Kidney epithelial cell (primary cell): Measurements from ENCODE around the gene SERTM1. TPM values are rescaled to one million over a fixed set of nuclear protein-coding genes. Genes with fewer than 3 reads are reported as not detected.

ENCODE experiments used
- DNase-seq: peaks from one replicate; pipeline ENCODE4 v3.0.0-alpha.2; 2010; ENCODE audit warnings: low read depth
- H3K27me3 ChIP-seq: 2 replicates; pipeline ENCODE4 v1.6.0; 2011; ENCODE audit warnings: low read length; ENCODE audit not compliant: control insufficient read depth, insufficient read depth
- H3K36me3 ChIP-seq: 2 replicates; pipeline ENCODE4 v1.5.1; 2011; ENCODE audit warnings: low read length; ENCODE audit not compliant: control insufficient read depth, insufficient read depth
- H3K4me3 ChIP-seq: 2 replicates; pipeline ENCODE4 v1.5.1; 2011; ENCODE audit warnings: low read depth, mild to moderate bottlenecking, control low read depth, low read length
- total RNA-seq: library from RNA; depleted of rRNA; stranded (reverse); fragments of >200 nt; gene quantifications from 2 replicates; pipeline ENCODE4 v1.2.3, GENCODE V29; 2015
- TF ChIP-seq, protein P1 (sequence below): IDR thresholded peaks from 2 replicates; pipeline ENCODE4 v1.5.1; 2011; ENCODE audit warnings: mild to moderate bottlenecking, moderate library complexity, low read length, control low read depth, inconsistent platforms; ENCODE audit not compliant: insufficient read depth, poor library complexity, severe bottlenecking

The SERTM1 gene
- total RNA-seq, 1 donor from 2014 or later: not detected

DNA sequence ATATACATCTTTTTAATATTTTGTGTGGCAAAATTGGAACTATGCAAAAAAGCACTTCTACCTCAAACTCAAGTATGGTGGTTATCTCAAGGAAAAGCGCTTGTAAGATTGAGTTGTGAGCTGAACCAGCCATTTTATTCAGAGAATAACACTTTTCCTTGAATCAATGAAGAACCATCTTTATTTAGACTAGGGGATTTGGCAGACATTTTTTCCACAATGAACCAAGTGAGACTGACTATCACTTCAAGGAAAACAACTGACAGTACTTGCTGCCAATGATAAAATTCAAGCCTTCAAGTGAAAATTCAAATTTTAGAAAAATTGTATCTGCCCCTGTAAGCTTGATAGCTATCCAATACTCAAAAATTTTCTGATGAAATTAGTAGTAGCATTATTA lies 23.2 kb upstream of the SERTM1 start:
- DNase-seq: no peak
- no peak overlapping the region for H3K4me3 ChIP-seq
- H3K27me3 ChIP-seq: no peaks in the 10 kb centered on the region
- TF ChIP-seq, protein P1, sequence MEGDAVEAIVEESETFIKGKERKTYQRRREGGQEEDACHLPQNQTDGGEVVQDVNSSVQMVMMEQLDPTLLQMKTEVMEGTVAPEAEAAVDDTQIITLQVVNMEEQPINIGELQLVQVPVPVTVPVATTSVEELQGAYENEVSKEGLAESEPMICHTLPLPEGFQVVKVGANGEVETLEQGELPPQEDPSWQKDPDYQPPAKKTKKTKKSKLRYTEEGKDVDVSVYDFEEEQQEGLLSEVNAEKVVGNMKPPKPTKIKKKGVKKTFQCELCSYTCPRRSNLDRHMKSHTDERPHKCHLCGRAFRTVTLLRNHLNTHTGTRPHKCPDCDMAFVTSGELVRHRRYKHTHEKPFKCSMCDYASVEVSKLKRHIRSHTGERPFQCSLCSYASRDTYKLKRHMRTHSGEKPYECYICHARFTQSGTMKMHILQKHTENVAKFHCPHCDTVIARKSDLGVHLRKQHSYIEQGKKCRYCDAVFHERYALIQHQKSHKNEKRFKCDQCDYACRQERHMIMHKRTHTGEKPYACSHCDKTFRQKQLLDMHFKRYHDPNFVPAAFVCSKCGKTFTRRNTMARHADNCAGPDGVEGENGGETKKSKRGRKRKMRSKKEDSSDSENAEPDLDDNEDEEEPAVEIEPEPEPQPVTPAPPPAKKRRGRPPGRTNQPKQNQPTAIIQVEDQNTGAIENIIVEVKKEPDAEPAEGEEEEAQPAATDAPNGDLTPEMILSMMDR: no peak
- no peaks in the 10 kb centered on the region for H3K36me3 ChIP-seq

DNA sequence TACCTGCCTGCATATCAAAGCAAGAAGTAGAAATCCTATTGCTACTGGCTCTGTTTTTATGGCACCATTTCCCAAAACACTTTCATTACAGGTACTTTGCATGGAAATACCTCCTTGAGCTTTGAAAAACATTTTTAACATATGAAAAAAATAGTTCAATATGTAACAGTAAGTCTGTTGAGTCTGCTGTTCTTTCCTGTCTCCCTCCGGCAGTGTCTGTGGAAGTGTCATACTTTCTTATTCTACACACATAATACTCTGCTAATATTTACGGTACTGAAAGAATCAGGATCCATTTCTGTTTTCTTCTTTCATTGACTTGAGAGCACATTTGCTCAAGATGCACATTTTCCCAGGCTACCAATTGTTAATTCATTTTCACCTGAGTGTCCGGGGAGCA lies 8.2 kb upstream of the SERTM1 start:
- DNase-seq: no peak
- H3K27me3 ChIP-seq: no peaks in the 10 kb centered on the region
- H3K4me3 ChIP-seq: no peak overlapping the region
- H3K36me3 ChIP-seq: no peaks in the 10 kb centered on the region
- TF ChIP-seq, protein P1: no peak

DNA sequence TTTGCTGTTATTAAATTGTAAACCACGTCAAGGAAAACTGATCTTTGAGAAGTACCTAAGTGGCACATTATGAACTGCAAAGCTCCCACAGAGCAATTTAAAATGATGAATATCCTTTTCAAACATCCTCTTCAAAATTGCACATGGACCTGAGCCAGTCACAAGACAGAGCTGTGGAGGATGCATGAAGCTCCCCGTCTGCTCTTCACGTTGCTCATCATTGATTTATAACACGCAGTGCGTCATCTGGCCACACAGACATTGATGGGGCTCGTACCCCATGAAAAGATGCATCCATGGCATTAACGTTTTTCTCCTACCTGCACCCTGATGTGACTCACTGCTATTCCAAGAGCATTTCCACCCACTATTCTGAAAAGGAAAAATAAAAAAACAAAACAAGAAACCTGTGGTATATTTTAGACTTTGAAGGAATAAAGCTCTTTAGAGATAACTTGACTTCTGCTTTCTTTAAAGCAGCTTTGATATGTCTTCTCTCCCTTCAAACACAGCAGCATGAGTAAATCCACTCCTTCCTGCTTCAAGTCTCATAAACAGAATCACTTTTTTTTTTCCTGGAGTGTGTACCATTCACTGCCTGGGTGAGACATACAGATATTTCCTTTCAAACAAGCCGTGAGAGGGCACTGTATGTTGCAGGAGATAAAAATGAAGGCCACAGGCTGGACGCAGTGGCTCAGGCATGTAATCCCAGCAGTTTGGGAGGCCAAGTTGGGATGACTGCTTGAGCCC lies 7.2 kb upstream of the SERTM1 start:
- TF ChIP-seq, protein P1: no peak
- no peak for DNase-seq
- no peaks in the 10 kb centered on the region for H3K36me3 ChIP-seq
- H3K27me3 ChIP-seq: no peaks in the 10 kb centered on the region
- no peak overlapping the region for H3K4me3 ChIP-seq

GRCh38 chr13:36668316-36668715 lies 5.5 kb upstream of the SERTM1 start:
- no peak overlapping the region for H3K4me3 ChIP-seq
- DNase-seq: no peak
- H3K27me3 ChIP-seq: peaks cover 7% of the 10 kb centered on the region
- TF ChIP-seq, protein P1: no peak
- H3K36me3 ChIP-seq: no peaks in the 10 kb centered on the region

- no peak for DNase-seq
- TF ChIP-seq, protein P1: no peak
- H3K4me3 ChIP-seq: peak overlapping the region; percentile 36
- peaks cover 32% of the 10 kb centered on the region for H3K27me3 ChIP-seq
- no peaks in the 10 kb centered on the region for H3K36me3 ChIP-seq
Observed at GRCh38 chr13:36673352-36673751, 468 bp upstream of the SERTM1 start.
